ENCODE data around the gene COX15. TPM values are rescaled to one million over a fixed set of nuclear protein-coding genes. Genes with fewer than 3 reads are reported as not detected.
A peak's percentile ranks its signal among the peaks of the same experiment; 100 is the strongest.

COX15 gene
- total RNA-seq, 1 experiment from 2014 or later = 50.7 TPM

DNA sequence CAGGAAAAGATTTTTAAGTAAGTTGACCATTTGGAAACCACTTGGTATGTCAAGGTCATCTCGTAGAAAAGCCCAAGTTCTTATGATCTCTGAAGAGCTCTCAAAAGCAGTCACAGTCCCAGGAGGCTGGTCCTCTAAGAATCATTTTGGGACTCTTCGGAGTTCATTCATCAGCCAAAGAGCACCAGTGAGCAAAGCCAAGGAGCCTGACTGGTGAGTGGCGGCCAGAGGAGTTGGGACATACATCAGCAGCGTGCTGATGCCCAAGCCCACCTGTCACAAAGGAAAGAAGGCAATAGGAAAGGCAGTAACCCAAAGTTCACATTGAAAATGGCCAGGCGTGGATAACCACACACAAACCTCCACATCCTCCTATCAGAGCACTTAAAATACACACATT is 17.5 kb downstream of the COX15 start:
- POLR2A ChIA-PET = interaction anchor here (0.6 to 1.4 kb wide), 3 partner anchors 54 to 114 kb away, joined by 3 to 4 read pairs (median 4); partner anchors contain the start of gene SLC25A28
- Mint-ChIP-seq H3K4me3 (ENCODE audit: unreplicated experiment) (no peak overlapping the region), H3K36me3 (ENCODE audit: insufficient read depth, unreplicated experiment) (peaks cover 93% of the 10 kb centered on the region), H3K27me3 (ENCODE audit: insufficient read depth, unreplicated experiment) (no peaks in the 10 kb centered on the region), H3K9me3 (ENCODE audit: unreplicated experiment) (no peaks in the 10 kb centered on the region), H3K27ac (ENCODE audit: low read depth, unreplicated experiment) (no peak overlapping the region), H3K4me1 (ENCODE audit: insufficient read depth, unreplicated experiment) (peaks cover 7% of the 10 kb centered on the region)
- no peak for DNase-seq (ENCODE audit: unreplicated experiment)
- CTCF ChIA-PET = interaction anchor here (0.6 to 5.4 kb wide), 4 partner anchors 67 to 659 kb away, joined by 3 to 60 read pairs (median 4); no protein-coding TSS in a partner anchor
- TF ChIP-seq, protein P1, sequence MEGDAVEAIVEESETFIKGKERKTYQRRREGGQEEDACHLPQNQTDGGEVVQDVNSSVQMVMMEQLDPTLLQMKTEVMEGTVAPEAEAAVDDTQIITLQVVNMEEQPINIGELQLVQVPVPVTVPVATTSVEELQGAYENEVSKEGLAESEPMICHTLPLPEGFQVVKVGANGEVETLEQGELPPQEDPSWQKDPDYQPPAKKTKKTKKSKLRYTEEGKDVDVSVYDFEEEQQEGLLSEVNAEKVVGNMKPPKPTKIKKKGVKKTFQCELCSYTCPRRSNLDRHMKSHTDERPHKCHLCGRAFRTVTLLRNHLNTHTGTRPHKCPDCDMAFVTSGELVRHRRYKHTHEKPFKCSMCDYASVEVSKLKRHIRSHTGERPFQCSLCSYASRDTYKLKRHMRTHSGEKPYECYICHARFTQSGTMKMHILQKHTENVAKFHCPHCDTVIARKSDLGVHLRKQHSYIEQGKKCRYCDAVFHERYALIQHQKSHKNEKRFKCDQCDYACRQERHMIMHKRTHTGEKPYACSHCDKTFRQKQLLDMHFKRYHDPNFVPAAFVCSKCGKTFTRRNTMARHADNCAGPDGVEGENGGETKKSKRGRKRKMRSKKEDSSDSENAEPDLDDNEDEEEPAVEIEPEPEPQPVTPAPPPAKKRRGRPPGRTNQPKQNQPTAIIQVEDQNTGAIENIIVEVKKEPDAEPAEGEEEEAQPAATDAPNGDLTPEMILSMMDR (IDR thresholded peaks at IDR 0.05; ENCODE audit: unreplicated experiment) = no peak
- intact Hi-C loops (cut with micrococcal nuclease) = loop anchor here (5.0 kb wide), 1 partner anchor 282 kb away; the partner anchor contains the start of gene GOT1
- BruUV-seq (replicated peaks) = no TSS peak

DNA sequence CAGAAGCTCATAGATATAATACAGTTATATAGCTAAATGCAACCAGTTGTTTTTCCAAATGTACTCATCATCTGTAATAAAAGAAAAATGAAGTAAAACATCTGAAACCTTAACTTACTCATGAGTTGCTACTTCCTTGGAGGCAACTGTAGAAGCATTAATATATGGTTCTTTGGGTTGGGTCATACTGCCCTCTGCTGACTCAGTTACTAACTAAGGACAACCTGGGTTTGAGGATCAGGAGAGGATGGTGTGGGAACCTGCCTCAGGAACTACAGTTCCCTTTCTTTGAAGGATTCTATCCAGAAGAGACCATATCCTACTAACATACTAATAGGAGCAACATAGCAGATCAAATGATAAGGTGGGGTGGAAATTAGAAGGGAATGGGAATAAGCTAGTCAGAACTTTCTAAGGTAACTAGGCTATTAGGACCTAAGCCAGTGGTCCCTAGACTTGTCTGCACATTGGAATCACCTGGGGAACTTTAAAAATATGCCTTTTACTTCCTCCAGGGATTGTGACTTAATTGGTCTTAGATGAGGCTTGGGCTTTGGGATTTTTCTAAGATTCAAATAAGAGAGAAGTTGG is 20.7 kb downstream of the COX15 start:
- Mint-ChIP-seq H3K4me3 (ENCODE audit: unreplicated experiment) (no peak overlapping the region), H3K36me3 (ENCODE audit: insufficient read depth, unreplicated experiment) (peaks cover 90% of the 10 kb centered on the region), H3K4me1 (ENCODE audit: insufficient read depth, unreplicated experiment) (peaks cover 8% of the 10 kb centered on the region), H3K27ac (ENCODE audit: low read depth, unreplicated experiment) (peak overlapping the region; percentile 2), H3K27me3 (ENCODE audit: insufficient read depth, unreplicated experiment) (no peaks in the 10 kb centered on the region), H3K9me3 (ENCODE audit: unreplicated experiment) (no peaks in the 10 kb centered on the region)
- BruUV-seq (replicated peaks) = no TSS peak
- CTCF ChIA-PET = interaction anchor here (0.6 to 5.4 kb wide), 29 partner anchors 9 to 320 kb away, joined by 3 to 60 read pairs (median 4); partner anchors contain the start of genes COX15, CUTC and ENTPD7
- peak; percentile 65 for DNase-seq (ENCODE audit: unreplicated experiment)
- TF ChIP-seq, protein P1 (IDR thresholded peaks at IDR 0.05; ENCODE audit: unreplicated experiment) = peak; percentile 53
- intact Hi-C loops (cut with micrococcal nuclease) = loop anchor here (1.0 to 5.0 kb wide), 3 partner anchors 81 to 279 kb away; partner anchors contain the start of gene GOT1
- POLR2A ChIA-PET = interaction anchor here (0.6 to 2.7 kb wide), 15 partner anchors 12 to 276 kb away, joined by 3 to 14 read pairs (median 4); partner anchors contain the start of genes COX15, CUTC, ENTPD7 and SLC25A28

DNA sequence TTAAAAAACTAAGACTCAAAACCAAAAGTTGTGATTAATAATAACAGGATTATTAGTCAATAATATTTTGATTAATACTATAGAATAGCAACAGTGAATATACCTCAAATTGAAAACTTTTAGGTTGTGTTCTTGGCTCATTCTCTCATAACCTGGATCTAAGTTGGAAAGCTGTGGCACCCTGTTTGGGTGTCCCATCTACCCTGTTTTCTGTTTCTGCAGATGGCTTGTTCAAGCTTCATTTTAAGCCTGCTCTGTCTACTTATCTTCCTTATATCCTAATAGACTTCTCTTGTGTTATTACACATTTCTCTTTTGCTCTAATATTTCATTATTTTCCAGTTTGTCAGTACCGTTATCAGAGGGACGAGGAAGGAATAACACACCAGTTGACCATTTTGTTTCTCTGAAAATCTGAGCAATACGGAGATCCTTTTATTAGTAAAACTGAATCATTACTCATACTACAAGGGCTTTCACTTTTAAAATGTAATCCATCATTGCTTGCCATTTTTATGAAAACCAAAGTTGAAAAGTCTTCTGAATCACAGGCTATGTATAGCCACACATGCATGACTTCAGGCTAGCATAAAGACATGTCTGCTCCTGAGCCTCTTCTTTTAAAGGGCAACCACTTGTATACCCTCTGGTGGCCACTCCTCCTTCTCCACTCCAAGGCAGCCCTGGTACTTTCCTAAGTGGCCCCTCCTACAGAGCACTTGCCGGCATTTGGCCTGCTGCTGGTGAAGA is 22.3 kb downstream of the COX15 start:
- H3K36me3 Mint-ChIP-seq (ENCODE audit: insufficient read depth, unreplicated experiment) = peaks cover 87% of the 10 kb centered on the region

More for the DNA sequence above, 22.3 kb downstream of the COX15 start:
- no TSS peak for BruUV-seq (replicated peaks)
- Mint-ChIP-seq H3K4me3 (ENCODE audit: unreplicated experiment) (no peak overlapping the region), H3K27me3 (ENCODE audit: insufficient read depth, unreplicated experiment) (no peaks in the 10 kb centered on the region), H3K27ac (ENCODE audit: low read depth, unreplicated experiment) (peak overlapping the region; percentile 51), H3K9me3 (ENCODE audit: unreplicated experiment) (no peaks in the 10 kb centered on the region), H3K4me1 (ENCODE audit: insufficient read depth, unreplicated experiment) (peaks cover 8% of the 10 kb centered on the region)
- no peak for DNase-seq (ENCODE audit: unreplicated experiment)
- intact Hi-C loops (cut with micrococcal nuclease) = loop anchor here (5.0 kb wide), 1 partner anchor 277 kb away; the partner anchor contains the start of gene GOT1
- ChIA-PET CTCF (interaction anchor here (0.6 to 5.4 kb wide), 12 partner anchors 23 to 318 kb away, joined by 3 to 60 read pairs (median 4); partner anchors contain the start of genes COX15 and CUTC), POLR2A (interaction anchor here (0.6 to 2.8 kb wide), 12 partner anchors 14 to 279 kb away, joined by 3 to 14 read pairs (median 4); partner anchors contain the start of genes COX15, CUTC and SLC25A28)
- TF ChIP-seq, protein P1 (IDR thresholded peaks at IDR 0.05; ENCODE audit: unreplicated experiment) = no peak
